HepG2 (cell line): ENCODE data around the gene DDX1. TPM values are rescaled to one million over a fixed set of nuclear protein-coding genes. Genes with fewer than 3 reads are reported as not detected.

Experiments
- ATAC-seq: fragments of 200-7000 bp; cut with Tn5 transposase; 3 replicates; pipeline ENCODE4 v1.9.1; 2020; ENCODE audit warnings: mild to moderate bottlenecking, moderate library complexity
- BruUV-seq: library from RNA; stranded (reverse); fragments of 400-500 nt; replicated peaks from 2 replicates; lab custom pipeline; 2021; lab: Mats Ljungman, UMichigan
- CTCF ChIA-PET: fragments of 300-600 bp; formaldehyde crosslinking; extraction: SDS; loops from one replicate; lab custom pipeline; 2021; ENCODE audit warnings: low total read pairs, inconsistent platforms, low intra/inter-chr PET ratio; lab: Yijun Ruan, JAX
- POLR2A ChIA-PET: fragments of 350-600 bp; sonication (Branson Sonifier 250); formaldehyde crosslinking; loops from one replicate; lab custom pipeline; 2020; ENCODE audit warnings: antibody characterized with exemption, inconsistent platforms; lab: Yijun Ruan, JAX
- DNase-seq: peaks from one replicate; pipeline ENCODE4 v3.0.0-alpha.2; 2015; ENCODE audit warnings: low spot score
- FAIRE-seq: peaks from 3 replicates; lab custom pipeline; 2011; peaks lifted over from hg19 to GRCh38; lab: Jason Lieb, UNC
- H2AFZ ChIP-seq: one replicate; pipeline ENCODE4 v1.6.1; 2011; ENCODE audit warnings: low read length, inconsistent platforms
- H3K27ac ChIP-seq: fragments of 300-600 bp; 3 replicates; pipeline ENCODE4 v1.8.0; 2011; ENCODE audit warnings: mixed run types, mild to moderate bottlenecking, mixed read lengths, low read length, inconsistent platforms; ENCODE audit not compliant: insufficient read depth; ENCODE audit errors: extremely low read length
- H3K27me3 ChIP-seq, 2 experiments: fragments of 200-600 bp in 1 of 2; 2 replicates in 1 of 2; 3 replicates in 1 of 2; pipeline versions ENCODE4 v1.6.0 to v1.8.0; 2011; ENCODE audit warnings: low read length in 2 of 2, mild to moderate bottlenecking in 2 of 2, moderate library complexity in 2 of 2, inconsistent platforms in 1 of 2; ENCODE audit not compliant: insufficient read depth in 2 of 2, control insufficient read depth in 1 of 2
- H3K36me3 ChIP-seq, 2 experiments: fragments of 200-600 bp in 1 of 2; replicated peaks in 1 of 2; 2 replicates in 1 of 2; 3 replicates in 1 of 2; pipeline versions ENCODE4 v1.5.1 to v1.8.0; 2011; ENCODE audit warnings: low read length in 2 of 2, inconsistent platforms in 1 of 2; ENCODE audit not compliant: insufficient read depth in 2 of 2, control insufficient read depth in 1 of 2
- H3K4me1 ChIP-seq: 2 replicates; pipeline ENCODE4 v1.5.1; 2012; ENCODE audit warnings: low read length, inconsistent platforms; ENCODE audit not compliant: insufficient read depth
- H3K4me2 ChIP-seq: 2 replicates; pipeline ENCODE4 v1.6.0; 2011; ENCODE audit warnings: low read depth, low read length, inconsistent platforms
- H3K4me3 ChIP-seq, 3 experiments: fragments of 200-600 bp in 1 of 3; sonication (generic), shearing (Covaris generic) in 1 of 3; replicated peaks in 1 of 3; 2 replicates each; pipeline ENCODE4 v1.5.1; 2011 to 2016; ENCODE audit warnings: low read length in 3 of 3, inconsistent platforms in 2 of 3, low read depth in 2 of 3, mild to moderate bottlenecking in 2 of 3, control low read depth in 1 of 3, mixed read lengths in 1 of 3; ENCODE audit not compliant: insufficient read depth in 1 of 3
- H3K79me2 ChIP-seq: one replicate; pipeline ENCODE4 v1.6.1; 2011; ENCODE audit warnings: low read length, inconsistent platforms; ENCODE audit not compliant: insufficient read depth
- H3K9ac ChIP-seq: 2 replicates; pipeline ENCODE4 v1.6.0; 2011; ENCODE audit warnings: mild to moderate bottlenecking, low read depth, low read length, inconsistent platforms; ENCODE audit not compliant: insufficient read depth
- H3K9me3 ChIP-seq: 2 replicates; pipeline ENCODE4 v1.5.1; 2012; ENCODE audit warnings: mild to moderate bottlenecking, low read length
- H4K20me1 ChIP-seq: 2 replicates; pipeline ENCODE4 v1.6.0; 2011; ENCODE audit warnings: inconsistent platforms, mild to moderate bottlenecking, low read length, moderate library complexity; ENCODE audit not compliant: insufficient read depth
- ADNP ChIP-seq: sonication (generic); formaldehyde crosslinking; IDR thresholded peaks from 2 replicates; pipeline ENCODE4 v1.4.0; 2020; ENCODE audit warnings: missing genetic modification reagents
- NR3C1 ChIP-seq: sonication (generic); formaldehyde crosslinking; IDR thresholded peaks from 2 replicates; pipeline ENCODE4 v1.4.0; 2020; ENCODE audit warnings: missing genetic modification reagents
- RNF2 ChIP-seq: fragments of 450-650 bp; conservative IDR thresholded peaks from 2 replicates; pipeline ENCODE4 v1.6.1; 2016; ENCODE audit warnings: low read depth
- ZKSCAN5 ChIP-seq: sonication (generic); formaldehyde crosslinking; IDR thresholded peaks from 2 replicates; pipeline ENCODE4 v1.5.1; 2020; ENCODE audit warnings: mild to moderate bottlenecking, missing genetic modification reagents
- ZNF333 ChIP-seq: sonication (generic); formaldehyde crosslinking; IDR thresholded peaks from 2 replicates; pipeline ENCODE4 v1.4.0; 2020; ENCODE audit warnings: mild to moderate bottlenecking, missing genetic modification reagents, borderline replicate concordance
- ZNF709 ChIP-seq: sonication (generic); formaldehyde crosslinking; IDR thresholded peaks from 2 replicates; pipeline ENCODE4 v1.5.0; 2020; ENCODE audit warnings: mild to moderate bottlenecking, missing genetic modification reagents
- ZNF770 ChIP-seq: sonication (generic); formaldehyde crosslinking; IDR thresholded peaks from 2 replicates; pipeline ENCODE4 v1.5.0; 2020; ENCODE audit warnings: mild to moderate bottlenecking, missing genetic modification reagents
- WGBS: methylation state at CpG from one replicate; pipeline ENCODE4 v1.1.6; 2017; ENCODE audit warnings: low lambda C conversion rate; 5-methylcytosine and 5-hydroxymethylcytosine counted together
- in situ Hi-C: cut with HindIII; loops from 2 replicates; pipeline ENCODE4 v1.10.0; 2017; ENCODE audit warnings: low pct_unique_long_range_greater_than_20kb; ENCODE audit not compliant: extremely low pct_ligation_motif_present
- intact Hi-C: fragments of 100-400 bp; cut with micrococcal nuclease; formaldehyde crosslinking; loops from one replicate; pipeline ENCODE4 v1.10.0; 2022; ENCODE audit not compliant: unreplicated experiment
- polyA plus RNA-seq, 8 experiments: library from polyadenylated mRNA; depleted of rRNA in 3 of 8; stranded (reverse) in 7 of 8; unstranded in 1 of 8; fragments of >200 nt; fragmentation: Illumina TruSeq in 4 of 8; extraction: Trizol in 4 of 8; gene quantifications; 2 replicates each; pipeline versions ENCODE4 v1.2.1 to v1.2.3, GENCODE V29; 2011 to 2016; ENCODE audit warnings: low read depth in 4 of 8, missing spikeins in 1 of 8, mixed read lengths in 1 of 8; ENCODE audit not compliant: insufficient read depth in 1 of 8
- total RNA-seq, 5 experiments: library from RNA; depleted of rRNA; stranded (reverse); fragments of >200 nt; fragmentation: Illumina TruSeq; extraction: Trizol; gene quantifications; 2 replicates each; pipeline ENCODE4 v1.2.3, GENCODE V29; 2016; ENCODE audit warnings: low read depth in 1 of 5

Gene DDX1
- total and polyA plus RNA-seq, 2 of the 13 experiments (the other 11 are each of a cell fraction or from before 2014, with no cell fraction given) = 81.6 to 130 TPM

DNA sequence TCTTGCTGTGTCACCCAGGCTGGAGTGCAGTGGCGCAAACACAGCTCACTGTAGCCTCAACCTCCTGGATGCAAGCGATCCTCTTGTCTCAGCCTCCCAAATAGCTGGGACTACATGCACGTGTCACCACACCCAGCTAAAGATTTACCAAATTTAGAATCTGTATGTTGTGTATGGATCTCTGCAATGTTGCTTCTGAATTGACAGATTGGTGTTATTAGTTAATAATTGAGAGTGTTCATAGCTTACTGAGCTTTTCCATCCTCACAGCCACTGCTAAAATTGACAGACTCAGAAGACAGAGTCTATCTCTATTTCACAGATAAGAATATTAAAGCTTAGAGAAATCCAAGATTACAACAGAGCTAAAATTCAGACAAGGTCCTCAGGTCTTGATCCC, 26.3 kb upstream of the DDX1 start:
- Histone ChIP-seq H3K36me3 (no peaks in the 10 kb centered on the region), H3K9ac (no peak overlapping the region), H2AFZ (no peak overlapping the region), H3K9me3 (no peaks in the 10 kb centered on the region), H3K4me3 (no peak overlapping the region), H4K20me1 (no peaks in the 10 kb centered on the region), H3K27me3 (peaks cover 0 to 9% of the 10 kb centered on the region in 2 experiments; a peak in 2 of 5 replicates), H3K79me2 (peaks cover 9% of the 10 kb centered on the region), H3K27ac (no peak overlapping the region), H3K4me1 (peaks cover 28% of the 10 kb centered on the region), H3K4me2 (no peak overlapping the region)
- in situ Hi-C loops (no loop called here), intact Hi-C loops (no loop called here)
- 43% methylated on average over 3 of the region's 3 CpGs for WGBS
- no peak for DNase-seq
- TF ChIP-seq ADNP (CRISPR knock-in tag) (no peak), ZNF333 (CRISPR knock-in tag) (no peak), ZNF770 (0 out of 2 replicates have a peak, but pooled peaks have one; percentile 18), ZNF709 (CRISPR knock-in tag) (no peak), NR3C1 (CRISPR knock-in tag) (no peak), RNF2 (no peak), ZKSCAN5 (CRISPR knock-in tag) (no peak)
- ATAC-seq = no peak
- FAIRE-seq = no peak
- CTCF ChIA-PET = no interaction called here
- BruUV-seq = no TSS peak
- POLR2A ChIA-PET = no interaction called here
